ENCODE measurements around the gene POU2F2.
"Not testable (repeated sequence)": the region's sequence is repeated elsewhere in the genome, so short reads cannot be mapped to it uniquely, and the experiment has no call there.

POU2F2 gene

GRCh38 chr19:42105368-42105767 is 26.9 kb downstream of the POU2F2 start:
- no peak overlapping the region for H3K27ac ChIP-seq
- TF ChIP-seq, protein P1, sequence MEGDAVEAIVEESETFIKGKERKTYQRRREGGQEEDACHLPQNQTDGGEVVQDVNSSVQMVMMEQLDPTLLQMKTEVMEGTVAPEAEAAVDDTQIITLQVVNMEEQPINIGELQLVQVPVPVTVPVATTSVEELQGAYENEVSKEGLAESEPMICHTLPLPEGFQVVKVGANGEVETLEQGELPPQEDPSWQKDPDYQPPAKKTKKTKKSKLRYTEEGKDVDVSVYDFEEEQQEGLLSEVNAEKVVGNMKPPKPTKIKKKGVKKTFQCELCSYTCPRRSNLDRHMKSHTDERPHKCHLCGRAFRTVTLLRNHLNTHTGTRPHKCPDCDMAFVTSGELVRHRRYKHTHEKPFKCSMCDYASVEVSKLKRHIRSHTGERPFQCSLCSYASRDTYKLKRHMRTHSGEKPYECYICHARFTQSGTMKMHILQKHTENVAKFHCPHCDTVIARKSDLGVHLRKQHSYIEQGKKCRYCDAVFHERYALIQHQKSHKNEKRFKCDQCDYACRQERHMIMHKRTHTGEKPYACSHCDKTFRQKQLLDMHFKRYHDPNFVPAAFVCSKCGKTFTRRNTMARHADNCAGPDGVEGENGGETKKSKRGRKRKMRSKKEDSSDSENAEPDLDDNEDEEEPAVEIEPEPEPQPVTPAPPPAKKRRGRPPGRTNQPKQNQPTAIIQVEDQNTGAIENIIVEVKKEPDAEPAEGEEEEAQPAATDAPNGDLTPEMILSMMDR (IDR thresholded peaks at IDR 0.05), result no peak

DNA sequence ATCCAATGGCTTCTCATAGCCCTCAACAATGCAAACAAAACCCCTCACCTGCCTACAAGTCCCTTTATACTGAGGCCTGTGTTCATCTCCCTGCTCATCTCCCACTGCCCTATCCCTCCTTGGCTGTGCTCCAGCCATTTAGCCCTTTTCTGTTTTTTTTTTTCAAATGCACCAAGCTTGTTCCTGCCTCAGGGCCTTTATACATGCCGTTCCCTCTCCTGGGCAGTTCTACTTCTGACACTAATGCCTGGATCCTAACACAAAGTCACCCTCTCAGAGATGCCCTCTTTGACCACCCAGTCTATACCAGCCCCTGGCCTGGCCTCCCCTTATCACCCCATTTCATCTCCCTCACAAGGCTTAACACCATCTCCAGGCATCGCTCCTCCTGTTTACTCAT is 29.4 kb downstream of the POU2F2 start:
- Histone ChIP-seq H3K36me3 (no peaks in the 10 kb centered on the region), H3K4me3 (ENCODE audit: low read depth in 1 of 2, low read length in 1 of 2) (no peak overlapping the region), H3K27ac (no peak overlapping the region), H3K4me1 (ENCODE audit: control insufficient read depth in 1 of 2, insufficient read depth in 1 of 2, low read depth in 1 of 2, low read length in 1 of 2) (no peaks in the 10 kb centered on the region), H3K27me3 (no peaks in the 10 kb centered on the region), H3K9me3 (no peaks in the 10 kb centered on the region)
- TF ChIP-seq, protein P1 (IDR thresholded peaks at IDR 0.05), result no peak

More at GRCh38 chr19:42105368-42105767, 26.9 kb downstream of the POU2F2 start:
- Histone ChIP-seq H3K4me1 (ENCODE audit: control insufficient read depth in 1 of 2, insufficient read depth in 1 of 2, low read depth in 1 of 2, low read length in 1 of 2) (peaks cover 0 to 3% of the 10 kb centered on the region in 2 experiments), H3K4me3 (ENCODE audit: low read depth in 1 of 2, low read length in 1 of 2) (no peak overlapping the region), H3K27me3 (no peaks in the 10 kb centered on the region), H3K36me3 (no peaks in the 10 kb centered on the region), H3K9me3 (no peaks in the 10 kb centered on the region)

- H3K27me3 ChIP-seq; H3K9me3 ChIP-seq; H3K27ac ChIP-seq; H3K4me3 ChIP-seq (ENCODE audit: low read depth in 1 of 2, low read length in 1 of 2); H3K4me1 ChIP-seq (ENCODE audit: control insufficient read depth in 1 of 2, insufficient read depth in 1 of 2, low read depth in 1 of 2, low read length in 1 of 2); H3K36me3 ChIP-seq: not testable (repeated sequence)
Measured at GRCh38 chr19:42100241-42100640, 32.0 kb downstream of the POU2F2 start.

- no peaks in the 10 kb centered on the region for H3K36me3 ChIP-seq
- no peaks in the 10 kb centered on the region for H3K4me1 ChIP-seq (ENCODE audit: control insufficient read depth in 1 of 2, insufficient read depth in 1 of 2, low read depth in 1 of 2, low read length in 1 of 2)
- no peak overlapping the region for H3K4me3 ChIP-seq (ENCODE audit: low read depth in 1 of 2, low read length in 1 of 2)
- no peaks in the 10 kb centered on the region for H3K27me3 ChIP-seq
- no peak overlapping the region for H3K27ac ChIP-seq
- TF ChIP-seq, protein P1 (IDR thresholded peaks at IDR 0.05), result no peak
- H3K9me3 ChIP-seq, result no peaks in the 10 kb centered on the region
Measured at GRCh38 chr19:42099336-42099925, 32.8 kb downstream of the POU2F2 start.

DNA sequence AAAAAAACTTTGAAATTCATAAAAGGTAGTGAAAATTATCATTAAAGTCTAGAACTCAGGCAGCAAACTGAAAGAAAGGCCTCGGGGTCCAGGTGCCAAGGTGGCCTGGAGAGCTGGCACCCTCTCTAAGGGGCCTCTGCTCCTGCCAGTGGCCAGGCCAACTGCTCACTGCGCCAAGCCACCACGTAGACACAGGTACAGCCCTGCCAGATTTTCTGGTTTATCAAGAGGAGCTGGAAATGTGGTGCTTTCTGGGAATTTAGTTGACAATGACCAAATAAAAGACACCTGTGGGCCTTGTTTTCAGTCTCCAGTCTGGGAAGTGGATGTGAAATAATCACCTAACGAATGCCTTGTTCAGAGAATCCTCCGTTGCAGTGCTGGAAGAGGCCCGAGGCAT is 33.5 kb downstream of the POU2F2 start:
- H3K9me3 ChIP-seq, result no peaks in the 10 kb centered on the region
- H3K36me3 ChIP-seq, result no peaks in the 10 kb centered on the region
- no peaks in the 10 kb centered on the region for H3K27me3 ChIP-seq
- no peak overlapping the region for H3K4me3 ChIP-seq (ENCODE audit: low read depth in 1 of 2, low read length in 1 of 2)
- H3K27ac ChIP-seq, result no peak overlapping the region
- TF ChIP-seq, protein P1 (IDR thresholded peaks at IDR 0.05), result no peak
- no peaks in the 10 kb centered on the region for H3K4me1 ChIP-seq (ENCODE audit: control insufficient read depth in 1 of 2, insufficient read depth in 1 of 2, low read depth in 1 of 2, low read length in 1 of 2)

DNA sequence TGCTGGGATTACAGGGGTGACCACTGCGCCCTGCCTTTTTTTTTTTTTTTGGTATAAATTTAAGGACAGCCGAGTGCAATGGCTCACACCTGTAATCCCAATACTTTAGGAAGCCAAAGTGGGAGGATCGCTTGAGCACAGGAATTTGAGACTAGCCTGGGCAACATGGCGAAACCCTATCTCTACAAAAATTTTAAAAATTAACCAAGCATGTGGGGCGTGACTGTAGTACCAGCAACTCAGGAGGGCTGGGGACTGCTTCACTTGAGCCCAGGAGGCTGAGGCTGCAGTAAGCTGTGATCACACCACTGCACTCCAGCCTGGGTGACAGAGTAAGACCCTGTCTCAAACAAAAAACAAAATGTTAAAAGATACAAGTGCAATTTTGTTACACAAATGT is 34.8 kb downstream of the POU2F2 start:
- H3K4me1 ChIP-seq (ENCODE audit: control insufficient read depth in 1 of 2, insufficient read depth in 1 of 2, low read depth in 1 of 2, low read length in 1 of 2), result no peaks in the 10 kb centered on the region
- H3K9me3 ChIP-seq, result no peaks in the 10 kb centered on the region
- no peak overlapping the region for H3K4me3 ChIP-seq (ENCODE audit: low read depth in 1 of 2, low read length in 1 of 2)
- H3K27me3 ChIP-seq, result no peaks in the 10 kb centered on the region
- no peak overlapping the region for H3K27ac ChIP-seq
- H3K36me3 ChIP-seq, result no peaks in the 10 kb centered on the region
- TF ChIP-seq, protein P1 (IDR thresholded peaks at IDR 0.05), result no peak

Data from neutrophil (primary cell).